ENCODE results near the gene PDZD4. TPM values are rescaled to one million over a fixed set of nuclear protein-coding genes. Genes with fewer than 3 reads are reported as not detected.

Gene PDZD4
- total RNA-seq, 1 donor from 2014 or later = 9.9 TPM

- H4K20me1 ChIP-seq (ENCODE audit: insufficient read depth, low read length) = no peaks in the 10 kb centered on the region
- H3K4me2 ChIP-seq (ENCODE audit: low read length) = no peak overlapping the region
- no peaks in the 10 kb centered on the region for H3K4me1 ChIP-seq (ENCODE audit: insufficient read depth, low read length)
- Mint-ChIP-seq H3K27me3 (ENCODE audit: low read depth, unreplicated experiment) (no peaks in the 10 kb centered on the region), H3K36me3 (ENCODE audit: low read depth, unreplicated experiment) (no peaks in the 10 kb centered on the region), H3K4me1 (ENCODE audit: low read depth, unreplicated experiment) (no peaks in the 10 kb centered on the region), H3K27ac (ENCODE audit: unreplicated experiment) (no peak overlapping the region), H3K9me3 (ENCODE audit: unreplicated experiment) (no peaks in the 10 kb centered on the region), H3K4me3 (ENCODE audit: unreplicated experiment) (no peak overlapping the region)
- no peak for TF ChIP-seq CTCF (IDR thresholded peaks at IDR 0.05; ENCODE audit: insufficient read depth, low read depth, low read length)
- no peak for TF ChIP-seq EZH2 (IDR thresholded peaks at IDR 0.05; ENCODE audit: insufficient read depth, low read length)
- no peak overlapping the region for H3K9ac ChIP-seq (ENCODE audit: low read length)
- no peaks in the 10 kb centered on the region for H3K79me2 ChIP-seq (ENCODE audit: insufficient read depth, low read length)
- no peaks in the 10 kb centered on the region for H3K36me3 ChIP-seq (ENCODE audit: insufficient read depth, low read length)
- no peak overlapping the region for H3K27ac ChIP-seq (ENCODE audit: low read depth, low read length)
- DNase-seq (ENCODE audit: low read depth) (no peak), FAIRE-seq (no peak)
- H3K4me3 ChIP-seq (ENCODE audit: insufficient read depth, low read depth, low read length) = no peak overlapping the region
- no peaks in the 10 kb centered on the region for H3K9me3 ChIP-seq (ENCODE audit: insufficient read depth, low read depth, low read length)
- H3K27me3 ChIP-seq (ENCODE audit: insufficient read depth, low read length) = no peaks in the 10 kb centered on the region
- no peak overlapping the region for H2AFZ ChIP-seq (ENCODE audit: low read depth, low read length)
Measured at GRCh38 chrX:153772316-153773217, 57.8 kb downstream of the PDZD4 start.

GRCh38 chrX:153771415-153772315 lies 58.7 kb downstream of the PDZD4 start:
- no peak for TF ChIP-seq CTCF (IDR thresholded peaks at IDR 0.05; ENCODE audit: insufficient read depth, low read depth, low read length)
- TF ChIP-seq EZH2 (IDR thresholded peaks at IDR 0.05; ENCODE audit: insufficient read depth, low read length) = no peak
- H4K20me1 ChIP-seq (ENCODE audit: insufficient read depth, low read length) = no peaks in the 10 kb centered on the region
- Mint-ChIP-seq H3K27ac (ENCODE audit: unreplicated experiment) (no peak overlapping the region), H3K9me3 (ENCODE audit: unreplicated experiment) (no peaks in the 10 kb centered on the region), H3K36me3 (ENCODE audit: low read depth, unreplicated experiment) (no peaks in the 10 kb centered on the region), H3K4me3 (ENCODE audit: unreplicated experiment) (no peak overlapping the region), H3K27me3 (ENCODE audit: low read depth, unreplicated experiment) (no peaks in the 10 kb centered on the region), H3K4me1 (ENCODE audit: low read depth, unreplicated experiment) (no peaks in the 10 kb centered on the region)
- peaks cover 3% of the 10 kb centered on the region for H3K4me1 ChIP-seq (ENCODE audit: insufficient read depth, low read length)
- no peaks in the 10 kb centered on the region for H3K36me3 ChIP-seq (ENCODE audit: insufficient read depth, low read length)
- H2AFZ ChIP-seq (ENCODE audit: low read depth, low read length) = no peak overlapping the region
- DNase-seq (ENCODE audit: low read depth) (no peak), FAIRE-seq (no peak)
- no peaks in the 10 kb centered on the region for H3K9me3 ChIP-seq (ENCODE audit: insufficient read depth, low read depth, low read length)
- no peak overlapping the region for H3K27ac ChIP-seq (ENCODE audit: low read depth, low read length)
- no peak overlapping the region for H3K4me2 ChIP-seq (ENCODE audit: low read length)
- H3K27me3 ChIP-seq (ENCODE audit: insufficient read depth, low read length) = no peaks in the 10 kb centered on the region
- H3K79me2 ChIP-seq (ENCODE audit: insufficient read depth, low read length) = no peaks in the 10 kb centered on the region
- H3K4me3 ChIP-seq (ENCODE audit: insufficient read depth, low read depth, low read length) = no peak overlapping the region
- H3K9ac ChIP-seq (ENCODE audit: low read length) = no peak overlapping the region
